ENCODE results near the gene LRRN2. TPM values are rescaled to one million over a fixed set of nuclear protein-coding genes. Genes with fewer than 3 reads are reported as not detected.

Gene LRRN2
- total RNA-seq, 1 experiment from 2014 or later, result 5.0 TPM

- no peak for TF ChIP-seq CTCF (conservative IDR thresholded peaks at IDR 0.05; ENCODE audit: low read depth, low read length)
- ATAC-seq (no peak), DNase-seq (no peak)
- H4K20me1 ChIP-seq (ENCODE audit: low read length), result no peaks in the 10 kb centered on the region
- H3K9me2 ChIP-seq (replicated peaks; ENCODE audit: low read length), result no peaks in the 10 kb centered on the region
- peaks cover 10% of the 10 kb centered on the region for H3K4me1 ChIP-seq (ENCODE audit: insufficient read depth, low read length)
- ChIA-PET CTCF (no interaction called here), POLR2A (ENCODE audit: unreplicated experiment) (no interaction called here)
- H3K27ac ChIP-seq (ENCODE audit: low read length), result no peak overlapping the region
- no peaks in the 10 kb centered on the region for H3K79me2 ChIP-seq (ENCODE audit: low read length)
- H3F3A ChIP-seq (ENCODE audit: low read length, unreplicated experiment), result no peaks in the 10 kb centered on the region
- no peak overlapping the region for H3K9ac ChIP-seq (ENCODE audit: low read length)
- no peaks in the 10 kb centered on the region for H3K27me3 ChIP-seq (ENCODE audit: low read length)
- H3K36me3 ChIP-seq (ENCODE audit: low read depth, low read length), result no peaks in the 10 kb centered on the region
- H3K4me2 ChIP-seq (ENCODE audit: low read length), result no peak overlapping the region
- H2AFZ ChIP-seq (ENCODE audit: low read length), result no peak overlapping the region
- intact Hi-C loops (cut with micrococcal nuclease), result no loop called here
- no TSS peak for BruUV-seq (replicated peaks)
- no peak overlapping the region for H3K4me3 ChIP-seq (ENCODE audit: low read length)
- H3K9me3 ChIP-seq (ENCODE audit: low read length), result no peaks in the 10 kb centered on the region
These were observed 69.7 kb downstream of the LRRN2 start for GRCh38 chr1:204615881-204616280.

- H2AFZ ChIP-seq (ENCODE audit: low read length), result no peak overlapping the region
- no peaks in the 10 kb centered on the region for H3K27me3 ChIP-seq (ENCODE audit: low read length)
- no peak for TF ChIP-seq EZH2phosphoT487 (IDR thresholded peaks at IDR 0.05; ENCODE audit: borderline replicate concordance, low read length)
- no peak for TF ChIP-seq EZH2 (IDR thresholded peaks at IDR 0.05; ENCODE audit: low read length, unreplicated experiment)
- no peak for TF ChIP-seq CTCF (conservative IDR thresholded peaks at IDR 0.05; ENCODE audit: low read depth, low read length)
- CTCF ChIA-PET, result no interaction called here
- H3K9me3 ChIP-seq (ENCODE audit: low read length), result no peaks in the 10 kb centered on the region
- H3K27ac ChIP-seq (ENCODE audit: low read length), result no peak overlapping the region
- H3K4me2 ChIP-seq (ENCODE audit: low read length), result no peak overlapping the region
- BruUV-seq (replicated peaks), result no TSS peak
- H4K20me1 ChIP-seq (ENCODE audit: low read length), result no peaks in the 10 kb centered on the region
- H3K4me3 ChIP-seq (ENCODE audit: low read length), result no peak overlapping the region
- H3K36me3 ChIP-seq (ENCODE audit: low read depth, low read length), result no peaks in the 10 kb centered on the region
- no peaks in the 10 kb centered on the region for H3K9me2 ChIP-seq (replicated peaks; ENCODE audit: low read length)
- intact Hi-C loops (cut with micrococcal nuclease), result no loop called here
- DNase-seq, result no peak
- H3K4me1 ChIP-seq (ENCODE audit: insufficient read depth, low read length), result no peaks in the 10 kb centered on the region
- no peak for ATAC-seq
- no peaks in the 10 kb centered on the region for H3F3A ChIP-seq (ENCODE audit: low read length, unreplicated experiment)
- no peak overlapping the region for H3K9ac ChIP-seq (ENCODE audit: low read length)
- H3K79me2 ChIP-seq (ENCODE audit: low read length), result no peaks in the 10 kb centered on the region
- POLR2A ChIA-PET (ENCODE audit: unreplicated experiment), result no interaction called here
These were observed 71.9 kb downstream of the LRRN2 start for GRCh38 chr1:204613636-204614035.

- H4K20me1 ChIP-seq (ENCODE audit: low read length), result no peaks in the 10 kb centered on the region
- TF ChIP-seq CTCF (conservative IDR thresholded peaks at IDR 0.05; ENCODE audit: low read depth, low read length), result no peak
- TF ChIP-seq EZH2 (IDR thresholded peaks at IDR 0.05; ENCODE audit: low read length, unreplicated experiment), result no peak
- DNase-seq (no peak), ATAC-seq (no peak)
- H3K36me3 ChIP-seq (ENCODE audit: low read depth, low read length), result no peaks in the 10 kb centered on the region
- H3K9me3 ChIP-seq (ENCODE audit: low read length), result no peaks in the 10 kb centered on the region
- CTCF ChIA-PET, result no interaction called here
- no TSS peak for BruUV-seq (replicated peaks)
- no peaks in the 10 kb centered on the region for H3K79me2 ChIP-seq (ENCODE audit: low read length)
- intact Hi-C loops (cut with micrococcal nuclease), result no loop called here
- H3K4me3 ChIP-seq (ENCODE audit: low read length), result no peak overlapping the region
- H3K4me2 ChIP-seq (ENCODE audit: low read length), result no peak overlapping the region
- H2AFZ ChIP-seq (ENCODE audit: low read length), result no peak overlapping the region
- H3K9me2 ChIP-seq (replicated peaks; ENCODE audit: low read length), result no peaks in the 10 kb centered on the region
- no peak overlapping the region for H3K27ac ChIP-seq (ENCODE audit: low read length)
- H3K4me1 ChIP-seq (ENCODE audit: insufficient read depth, low read length), result no peaks in the 10 kb centered on the region
- H3K9ac ChIP-seq (ENCODE audit: low read length), result no peak overlapping the region
- H3F3A ChIP-seq (ENCODE audit: low read length, unreplicated experiment), result no peaks in the 10 kb centered on the region
- POLR2A ChIA-PET (ENCODE audit: unreplicated experiment), result no interaction called here
- no peaks in the 10 kb centered on the region for H3K27me3 ChIP-seq (ENCODE audit: low read length)
These were observed 73.2 kb downstream of the LRRN2 start for GRCh38 chr1:204612326-204612725.
